Measurements from ENCODE around the gene OVCH1. TPM values are rescaled to one million over a fixed set of nuclear protein-coding genes. Genes with fewer than 3 reads are reported as not detected.
A peak's percentile ranks its signal among the peaks of the same experiment; 100 is the strongest.

The OVCH1 gene
- total RNA-seq, 1 experiment from 2014 or later: not detected

DNA sequence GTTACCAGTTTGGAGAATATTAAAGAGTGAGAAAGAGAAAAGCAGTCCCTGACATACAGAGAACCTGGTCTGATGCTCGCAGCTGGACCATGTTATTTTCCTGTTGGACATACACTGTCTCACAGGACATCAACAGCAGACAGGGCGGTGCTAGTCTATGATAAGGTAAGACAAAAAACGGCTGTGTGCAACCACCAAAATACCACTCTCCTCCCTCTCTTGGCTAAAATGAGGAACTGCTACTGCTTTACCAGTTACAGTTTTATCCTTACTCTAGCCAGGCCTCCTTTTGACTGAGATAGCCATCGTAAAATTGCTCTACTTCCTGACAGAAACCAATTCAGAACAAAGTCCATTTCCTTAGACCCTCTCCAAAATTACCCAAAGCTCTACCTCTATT lies 69.5 kb downstream of the OVCH1 start:
- Histone ChIP-seq H3K27me3 (replicated peaks; ENCODE audit: control insufficient read depth, insufficient read depth, low read length) (no peaks in the 10 kb centered on the region), H3K4me3 (ENCODE audit: low read depth, low read length) (no peak overlapping the region), H3K36me3 (ENCODE audit: control insufficient read depth, insufficient read depth, low read length) (no peaks in the 10 kb centered on the region), H3K4me1 (no peaks in the 10 kb centered on the region), H3K9me3 (peaks cover 9% of the 10 kb centered on the region; the same call in 1 of the 2 replicates)
- no TSS peak for BruUV-seq (replicated peaks)
- intact Hi-C loops (cut with micrococcal nuclease; ENCODE audit: unreplicated experiment): loop anchor here (1.0 kb wide), 1 partner anchor 47 kb away; the partner anchor contains the start of gene ERGIC2
- H3K4me3 Mint-ChIP-seq (ENCODE audit: unreplicated experiment): no peak overlapping the region
- no peaks in the 10 kb centered on the region for H3K36me3 Mint-ChIP-seq (ENCODE audit: insufficient read depth, unreplicated experiment)
- no peaks in the 10 kb centered on the region for H3K4me1 Mint-ChIP-seq (ENCODE audit: low read depth, unreplicated experiment)
- peaks cover 18% of the 10 kb centered on the region for H3K9me3 Mint-ChIP-seq (ENCODE audit: unreplicated experiment)
- CTCF ChIA-PET: interaction anchor here (0.5 kb wide), 1 partner anchor 29 kb away, joined by 5 read pairs; no protein-coding TSS in a partner anchor
- peak in 1 of 2 experiments; percentile 22 for DNase-seq
- TF ChIP-seq CTCF (IDR thresholded peaks at IDR 0.05; ENCODE audit: insufficient read depth in 1 of 2, low read depth in 1 of 2, low read length in 1 of 2, severe bottlenecking in 1 of 2, unreplicated experiment in 1 of 2): peak; percentile 17 to 55
- H3K27me3 Mint-ChIP-seq (ENCODE audit: insufficient read depth, unreplicated experiment): peaks cover 3% of the 10 kb centered on the region
- POLR2A ChIA-PET: no interaction called here
- H3K27ac Mint-ChIP-seq (ENCODE audit: unreplicated experiment): no peak overlapping the region

DNA sequence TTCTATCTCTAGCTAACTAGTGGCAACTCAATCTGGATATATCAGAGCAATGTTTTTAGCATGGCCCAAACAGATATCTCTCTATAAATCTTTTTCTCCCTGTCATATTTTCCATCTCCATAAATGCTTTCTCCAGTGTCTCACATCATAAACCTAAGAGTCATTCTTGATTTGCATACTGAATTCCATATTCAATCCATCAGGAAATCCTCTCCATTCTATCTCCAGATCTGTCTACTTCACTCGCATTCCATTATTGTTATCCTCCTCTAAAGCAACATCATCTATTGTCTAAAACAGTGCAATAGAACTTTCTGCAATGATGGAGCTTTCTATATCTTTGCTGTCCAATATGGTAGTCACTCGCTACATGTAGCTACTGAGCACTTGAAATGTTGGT lies 71.0 kb downstream of the OVCH1 start:
- no TSS peak for BruUV-seq (replicated peaks)

DNA sequence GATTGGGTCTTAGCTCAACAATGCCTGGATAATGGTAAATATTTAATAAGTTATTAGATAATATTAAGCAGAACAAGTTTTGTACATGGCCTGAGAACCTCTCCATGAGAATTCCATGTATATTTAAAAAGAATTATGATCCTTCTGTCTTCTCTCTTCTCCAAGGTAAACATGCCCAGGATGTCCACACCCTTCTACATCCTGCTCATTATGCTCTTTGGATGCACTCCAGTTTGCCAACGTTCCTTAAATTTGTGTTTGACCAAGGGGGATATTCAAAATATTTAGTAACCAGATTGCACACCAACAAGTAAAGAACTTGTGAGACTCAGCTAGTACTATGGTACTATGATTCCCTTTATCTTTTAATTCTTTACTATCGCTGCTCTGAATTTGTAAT lies 71.8 kb downstream of the OVCH1 start:
- DNase-seq: no peak
- H3K9me3 Mint-ChIP-seq (ENCODE audit: unreplicated experiment): peaks cover 20% of the 10 kb centered on the region
- H3K36me3 ChIP-seq (ENCODE audit: control insufficient read depth, insufficient read depth, low read length): no peaks in the 10 kb centered on the region
- TF ChIP-seq CTCF (IDR thresholded peaks at IDR 0.05; ENCODE audit: insufficient read depth in 1 of 2, low read depth in 1 of 2, low read length in 1 of 2, severe bottlenecking in 1 of 2, unreplicated experiment in 1 of 2): no peak
- no peak overlapping the region for H3K4me3 ChIP-seq (ENCODE audit: low read depth, low read length)
- no peaks in the 10 kb centered on the region for H3K4me1 ChIP-seq
- peaks cover 9% of the 10 kb centered on the region; the same call in 1 of the 2 replicates for H3K9me3 ChIP-seq
- no peaks in the 10 kb centered on the region for H3K36me3 Mint-ChIP-seq (ENCODE audit: insufficient read depth, unreplicated experiment)
- intact Hi-C loops (cut with micrococcal nuclease; ENCODE audit: unreplicated experiment): no loop called here
- H3K4me1 Mint-ChIP-seq (ENCODE audit: low read depth, unreplicated experiment): no peaks in the 10 kb centered on the region
- no peak overlapping the region for H3K4me3 Mint-ChIP-seq (ENCODE audit: unreplicated experiment)
- ChIA-PET POLR2A (no interaction called here), CTCF (no interaction called here)
- no peak overlapping the region for H3K27ac Mint-ChIP-seq (ENCODE audit: unreplicated experiment)
- H3K27me3 ChIP-seq (replicated peaks; ENCODE audit: control insufficient read depth, insufficient read depth, low read length): no peaks in the 10 kb centered on the region
- no TSS peak for BruUV-seq (replicated peaks)
- peaks cover 3% of the 10 kb centered on the region for H3K27me3 Mint-ChIP-seq (ENCODE audit: insufficient read depth, unreplicated experiment)

More for the DNA sequence above, 71.0 kb downstream of the OVCH1 start:
- H3K4me1 ChIP-seq: no peaks in the 10 kb centered on the region
- no peaks in the 10 kb centered on the region for H3K27me3 ChIP-seq (replicated peaks; ENCODE audit: control insufficient read depth, insufficient read depth, low read length)
- peaks cover 3% of the 10 kb centered on the region for H3K27me3 Mint-ChIP-seq (ENCODE audit: insufficient read depth, unreplicated experiment)
- H3K27ac Mint-ChIP-seq (ENCODE audit: unreplicated experiment): no peak overlapping the region
- no peak for TF ChIP-seq CTCF (IDR thresholded peaks at IDR 0.05; ENCODE audit: insufficient read depth in 1 of 2, low read depth in 1 of 2, low read length in 1 of 2, severe bottlenecking in 1 of 2, unreplicated experiment in 1 of 2)
- H3K9me3 ChIP-seq: peaks cover 9% of the 10 kb centered on the region; the same call in 1 of the 2 replicates
- DNase-seq: no peak
- CTCF ChIA-PET: no interaction called here
- H3K4me1 Mint-ChIP-seq (ENCODE audit: low read depth, unreplicated experiment): no peaks in the 10 kb centered on the region
- intact Hi-C loops (cut with micrococcal nuclease; ENCODE audit: unreplicated experiment): no loop called here
- H3K4me3 ChIP-seq (ENCODE audit: low read depth, low read length): no peak overlapping the region
- POLR2A ChIA-PET: no interaction called here
- peaks cover 20% of the 10 kb centered on the region for H3K9me3 Mint-ChIP-seq (ENCODE audit: unreplicated experiment)
- no peak overlapping the region for H3K4me3 Mint-ChIP-seq (ENCODE audit: unreplicated experiment)
- H3K36me3 ChIP-seq (ENCODE audit: control insufficient read depth, insufficient read depth, low read length): no peaks in the 10 kb centered on the region
- no peaks in the 10 kb centered on the region for H3K36me3 Mint-ChIP-seq (ENCODE audit: insufficient read depth, unreplicated experiment)
